GM12878 (cell line): ENCODE data around the gene PLEKHA6. TPM values are rescaled to one million over a fixed set of nuclear protein-coding genes. Genes with fewer than 3 reads are reported as not detected.

Experiments used
- ATAC-seq: fragments of 200-7000 bp; cut with Tn5 transposase; 3 replicates; pipeline ENCODE4 v1.9.1; 2020; ENCODE audit warnings: mild to moderate bottlenecking, moderate library complexity
- BruUV-seq: library from RNA; stranded (reverse); fragments of 400-500 nt; replicated peaks from 2 replicates; lab custom pipeline; 2021; lab: Mats Ljungman, UMichigan
- CTCF ChIA-PET: fragments of 300-600 bp; sonication (Branson Sonifier 250); formaldehyde crosslinking; extraction: SDS; loops from one replicate; lab custom pipeline; 2021; ENCODE audit warnings: inconsistent platforms; lab: Yijun Ruan, JAX
- POLR2A ChIA-PET: fragments of 350-600 bp; formaldehyde crosslinking; extraction: SDS; loops from one replicate; lab custom pipeline; 2021; ENCODE audit warnings: inconsistent platforms; lab: Charles Lee
- RAD21 ChIA-PET: fragments of 300-600 bp; sonication (Branson Sonifier 250); formaldehyde crosslinking; loops from one replicate; lab custom pipeline; 2023; ENCODE audit warnings: antibody characterized with exemption; ENCODE audit not compliant: unreplicated experiment; lab: Charles Lee
- SMC1A ChIA-PET: fragments of 300-600 bp; sonication (Branson Sonifier 250); formaldehyde crosslinking; loops from one replicate; lab custom pipeline; 2023; ENCODE audit not compliant: unreplicated experiment, uncharacterized antibody; lab: Charles Lee
- DNase-seq: peaks from one replicate; pipeline ENCODE4 v3.0.0-alpha.2; 2011; ENCODE audit warnings: low read depth, low spot score
- FAIRE-seq: peaks from 3 replicates; lab custom pipeline; 2011; peaks lifted over from hg19 to GRCh38; lab: Jason Lieb, UNC
- H2AFZ ChIP-seq: 2 replicates; pipeline ENCODE4 v1.6.0; 2011; ENCODE audit warnings: low read depth, low read length, control low read depth; ENCODE audit not compliant: control insufficient read depth
- H3K27ac ChIP-seq: 2 replicates; pipeline ENCODE4 v1.5.1; 2011; ENCODE audit warnings: control low read depth; ENCODE audit not compliant: control insufficient read depth, insufficient read depth
- H3K27me3 ChIP-seq, 2 experiments: replicated peaks in 1 of 2; 2 replicates each; pipeline versions ENCODE4 v1.6.0 to v1.6.1; 2011; ENCODE audit warnings: low read length in 1 of 2; ENCODE audit not compliant: control insufficient read depth in 2 of 2, insufficient read depth in 2 of 2
- H3K36me3 ChIP-seq, 2 experiments: 2 replicates each; pipeline ENCODE4 v1.5.1; 2011; ENCODE audit warnings: low read length in 1 of 2; ENCODE audit not compliant: control insufficient read depth in 2 of 2, insufficient read depth in 2 of 2
- H3K4me1 ChIP-seq: 2 replicates; pipeline ENCODE4 v1.6.1; 2011; ENCODE audit warnings: mild to moderate bottlenecking, low read length, moderate library complexity, mixed read lengths; ENCODE audit not compliant: control insufficient read depth, insufficient read depth
- H3K4me2 ChIP-seq: 2 replicates; pipeline ENCODE4 v1.6.0; 2011; ENCODE audit warnings: control low read depth; ENCODE audit not compliant: control insufficient read depth, insufficient read depth
- H3K4me3 ChIP-seq: fragments of 200-600 bp; sonication (generic); 2 replicates; pipeline ENCODE4 v1.5.1; 2016
- H3K79me2 ChIP-seq: 2 replicates; pipeline ENCODE4 v1.6.0; 2011; ENCODE audit warnings: low read length; ENCODE audit not compliant: control insufficient read depth, insufficient read depth
- H3K9ac ChIP-seq: 2 replicates; pipeline ENCODE4 v1.8.0; 2011; ENCODE audit warnings: low read length, control low read depth, mixed read lengths; ENCODE audit not compliant: control insufficient read depth, insufficient read depth
- H3K9me3 ChIP-seq: replicated peaks from 3 replicates; pipeline ENCODE4 v1.5.1; 2011; ENCODE audit warnings: mild to moderate bottlenecking, low read length; ENCODE audit not compliant: control insufficient read depth, insufficient read depth
- H4K20me1 ChIP-seq: 2 replicates; pipeline ENCODE4 v1.6.0; 2011; ENCODE audit not compliant: control insufficient read depth, insufficient read depth
- EGR1 ChIP-seq, 2 experiments: IDR thresholded peaks; 1 replicate in 1 of 2; 2 replicates in 1 of 2; pipeline ENCODE4 v1.6.1; 2011 to 2012; ENCODE audit warnings: low read depth in 2 of 2, low read length in 2 of 2, borderline replicate concordance in 1 of 2, mild to moderate bottlenecking in 1 of 2, moderate library complexity in 1 of 2
- FOXK2 ChIP-seq: fragments of 450-650 bp; IDR thresholded peaks from 2 replicates; pipeline ENCODE4 v1.6.1; 2017; ENCODE audit warnings: mild to moderate bottlenecking, moderate library complexity
- JUNB ChIP-seq: IDR thresholded peaks from 2 replicates; pipeline ENCODE4 v1.6.1; 2016; ENCODE audit warnings: antibody characterized with exemption, mild to moderate bottlenecking
- SIN3A ChIP-seq: IDR thresholded peaks from 2 replicates; pipeline ENCODE4 v1.6.1; 2012; ENCODE audit warnings: low read depth, low read length, improper control_type of control experiment
- WGBS: methylation state at CpG from one replicate; pipeline ENCODE4 v1.1.6; 2016; ENCODE audit warnings: low lambda C conversion rate; ENCODE audit not compliant: insufficient replicate concordance, insufficient coverage; ENCODE audit errors: missing lambda C conversion rate; 5-methylcytosine and 5-hydroxymethylcytosine counted together
- in situ Hi-C: fragments of 300-500 bp; cut with MboI; formaldehyde crosslinking; loops from 9 replicates; pipeline ENCODE4 v1.14.3; 2018; ENCODE audit warnings: mixed read lengths
- intact Hi-C: fragments of 100-400 bp; cut with micrococcal nuclease; formaldehyde crosslinking; loops from one replicate; pipeline ENCODE4 v1.14.2; 2022; ENCODE audit not compliant: unreplicated experiment
- polyA plus RNA-seq, 11 experiments: library from polyadenylated mRNA; depleted of rRNA in 4 of 11; unstranded in 6 of 11; stranded (reverse) in 5 of 11; fragments of >200 nt; fragmentation: Nextera tagmentation in 4 of 11; fragmentation: Illumina TruSeq in 1 of 11; extraction: Ambion mirVana in 4 of 11; extraction: Trizol in 1 of 11; gene quantifications; 1 replicate in 1 of 11; 2 replicates in 10 of 11; pipeline versions ENCODE4 v1.2.1 to v1.2.3, GENCODE V29; 2011 to 2016; ENCODE audit warnings: inconsistent platforms in 2 of 11, missing spikeins in 2 of 11, low read depth in 1 of 11
- total RNA-seq, 4 experiments: library from RNA; depleted of rRNA in 3 of 4; stranded (reverse); fragments of >200 nt in 3 of 4; fragmentation: Illumina TruSeq in 1 of 4; extraction: Trizol in 1 of 4; gene quantifications; 2 replicates each; pipeline versions ENCODE4 v1.2.1 to v1.2.3, GENCODE V29; 2013 to 2021
- TF ChIP-seq, protein P1 (sequence below): fragments of 450-650 bp; IDR thresholded peaks from 2 replicates; pipeline ENCODE4 v1.6.1; 2017; ENCODE audit warnings: low read depth, mild to moderate bottlenecking, moderate library complexity

Gene PLEKHA6
- total and polyA plus RNA-seq, 10 of the 15 experiments (the other 5 are each of a cell fraction or from before 2014, with no cell fraction given), result 0.04 to 0.81 (median 0.19) TPM; not detected in 4

DNA sequence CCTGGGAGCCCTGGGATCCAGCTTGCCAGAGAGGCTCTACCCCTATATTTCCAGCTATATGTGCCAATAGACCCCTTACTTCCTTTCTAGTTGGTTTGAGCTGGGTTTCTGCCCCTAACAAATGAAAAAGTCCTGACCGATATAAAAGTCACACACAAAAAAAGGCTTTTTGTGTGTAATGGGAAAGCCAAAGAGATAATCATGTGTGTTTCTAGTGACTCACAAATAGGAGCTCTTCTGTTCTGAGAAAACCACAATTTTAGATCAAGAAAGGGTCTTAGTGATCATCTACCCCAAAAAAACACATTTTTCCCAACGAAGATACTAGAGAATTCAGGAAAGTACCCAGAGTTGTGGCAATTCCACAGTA lies 23.0 kb upstream of the PLEKHA6 start:
- ChIA-PET CTCF (interaction anchor here (0.9 to 17.7 kb wide), 10 partner anchors 14 to 409 kb away, joined by 3 to 297 read pairs (median 4); partner anchors contain the start of gene PLEKHA6), SMC1A (interaction anchor here (1.1 to 6.7 kb wide), 7 partner anchors 12 to 110 kb away, joined by 3 to 109 read pairs (median 9); no protein-coding TSS in a partner anchor), POLR2A (interaction anchor here (0.6 to 1.9 kb wide), 4 partner anchors 13 to 337 kb away, joined by 3 to 8 read pairs (median 5); no protein-coding TSS in a partner anchor), RAD21 (interaction anchor here (1.1 to 11.4 kb wide), 5 partner anchors 9 to 28 kb away, joined by 3 to 133 read pairs (median 7); no protein-coding TSS in a partner anchor)
- ATAC-seq (no peak), DNase-seq (no peak), FAIRE-seq (no peak)
- Histone ChIP-seq H3K36me3 (no peaks in the 10 kb centered on the region), H3K79me2 (no peaks in the 10 kb centered on the region), H3K4me1 (peaks cover 6% of the 10 kb centered on the region), H3K4me3 (no peak overlapping the region), H2AFZ (no peak overlapping the region), H3K4me2 (peak overlapping the region; percentile 21; the same call in 1 of the 2 replicates), H3K27me3 (peaks cover 0 to 2% of the 10 kb centered on the region in 2 experiments; a peak in 2 of 4 replicates), H3K9ac (no peak overlapping the region), H3K27ac (no peak overlapping the region), H3K9me3 (no peaks in the 10 kb centered on the region), H4K20me1 (no peaks in the 10 kb centered on the region)
- no TSS peak for BruUV-seq
- TF ChIP-seq SIN3A (no peak), FOXK2 (no peak), EGR1 (IDR thresholded peaks at IDR 0.05; ENCODE audit: borderline replicate concordance in 1 of 2, low read depth in 2 of 2, low read length in 2 of 2) (no peak), JUNB (no peak)
- TF ChIP-seq, protein P1, sequence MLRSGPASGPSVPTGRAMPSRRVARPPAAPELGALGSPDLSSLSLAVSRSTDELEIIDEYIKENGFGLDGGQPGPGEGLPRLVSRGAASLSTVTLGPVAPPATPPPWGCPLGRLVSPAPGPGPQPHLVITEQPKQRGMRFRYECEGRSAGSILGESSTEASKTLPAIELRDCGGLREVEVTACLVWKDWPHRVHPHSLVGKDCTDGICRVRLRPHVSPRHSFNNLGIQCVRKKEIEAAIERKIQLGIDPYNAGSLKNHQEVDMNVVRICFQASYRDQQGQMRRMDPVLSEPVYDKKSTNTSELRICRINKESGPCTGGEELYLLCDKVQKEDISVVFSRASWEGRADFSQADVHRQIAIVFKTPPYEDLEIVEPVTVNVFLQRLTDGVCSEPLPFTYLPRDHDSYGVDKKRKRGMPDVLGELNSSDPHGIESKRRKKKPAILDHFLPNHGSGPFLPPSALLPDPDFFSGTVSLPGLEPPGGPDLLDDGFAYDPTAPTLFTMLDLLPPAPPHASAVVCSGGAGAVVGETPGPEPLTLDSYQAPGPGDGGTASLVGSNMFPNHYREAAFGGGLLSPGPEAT, result no peak
- 18% methylated on average over 2 of the region's 2 CpGs for WGBS
- in situ Hi-C loops (no loop called here), intact Hi-C loops (no loop called here)
